Measurements from ENCODE around the gene SLC2A4RG.

Gene SLC2A4RG

GRCh38 chr20:63699466-63700198, 39.9 kb upstream of the SLC2A4RG start:
- DNase-seq (ENCODE audit: low read depth in 2 of 2) = no peak

- DNase-seq (ENCODE audit: low read depth in 2 of 2) = no peak
Measured at GRCh38 chr20:63700199-63701050, 39.2 kb upstream of the SLC2A4RG start.

- no peak for DNase-seq (ENCODE audit: low read depth in 2 of 2)
Measured at GRCh38 chr20:63701051-63701328, 38.6 kb upstream of the SLC2A4RG start.

- DNase-seq (ENCODE audit: low read depth in 2 of 2) = no peak
Measured at GRCh38 chr20:63701329-63702035, 38.1 kb upstream of the SLC2A4RG start.

- no peak for DNase-seq (ENCODE audit: low read depth in 2 of 2)
Measured at GRCh38 chr20:63702036-63702665, 37.4 kb upstream of the SLC2A4RG start.

- DNase-seq (ENCODE audit: low read depth in 2 of 2) = no peak
Measured at GRCh38 chr20:63702751-63703470, 36.7 kb upstream of the SLC2A4RG start.

- DNase-seq (ENCODE audit: low read depth in 2 of 2) = no peak
Measured at GRCh38 chr20:63703471-63703975, 36.1 kb upstream of the SLC2A4RG start.

- DNase-seq (ENCODE audit: low read depth in 2 of 2) = no peak
Measured at GRCh38 chr20:63703976-63704748, 35.4 kb upstream of the SLC2A4RG start.

- no peak for DNase-seq (ENCODE audit: low read depth in 2 of 2)
Measured at GRCh38 chr20:63704749-63705117, 34.8 kb upstream of the SLC2A4RG start.

- DNase-seq (ENCODE audit: low read depth in 2 of 2) = no peak
Measured at GRCh38 chr20:63705232-63706026, 34.1 kb upstream of the SLC2A4RG start.

- DNase-seq (ENCODE audit: low read depth in 2 of 2) = no peak
Measured at GRCh38 chr20:63706027-63706695, 33.4 kb upstream of the SLC2A4RG start.

GRCh38 chr20:63706852-63707557, 32.6 kb upstream of the SLC2A4RG start:
- DNase-seq (ENCODE audit: low read depth in 2 of 2) = peak in 1 of 2 donors; percentile 53

GRCh38 chr20:63707558-63708300, 31.8 kb upstream of the SLC2A4RG start, which contains the start of the genes ARFRP1 and ZGPAT:
Gene ARFRP1 (minus strand): TSS chr20:63707976. CDS start chr20:63707091, 885 bp downstream.
Gene ZGPAT (plus strand): TSS chr20:63708039. CDS start chr20:63708581, 542 bp downstream.
- peak; percentile 78 to 84 for DNase-seq (ENCODE audit: low read depth in 2 of 2)

GRCh38 chr20:63708301-63709148, 31.1 kb upstream of the SLC2A4RG start:
- no peak for DNase-seq (ENCODE audit: low read depth in 2 of 2)

GRCh38 chr20:63709149-63709527, 30.4 kb upstream of the SLC2A4RG start:
- DNase-seq (ENCODE audit: low read depth in 2 of 2) = no peak

GRCh38 chr20:63711085-63711645, 28.4 kb upstream of the SLC2A4RG start:
- no peak for DNase-seq (ENCODE audit: low read depth in 2 of 2)
